Endothelial cell of umbilical vein (primary cell): Measurements from ENCODE around the gene AKNAD1. TPM values are rescaled to one million over a fixed set of nuclear protein-coding genes. Genes with fewer than 3 reads are reported as not detected.

Source experiments
- BruUV-seq: library from RNA; stranded (reverse); fragments of 400-500 nt; replicated peaks from 2 replicates; lab custom pipeline; 2021; lab: Mats Ljungman, UMichigan
- CTCF ChIA-PET: fragments of 300-600, 350-600 bp; sonication (Branson Sonifier 250); formaldehyde crosslinking; loops from one replicate; lab custom pipeline; 2021; ENCODE audit warnings: antibody characterized with exemption, inconsistent platforms; lab: Charles Lee
- POLR2A ChIA-PET: fragments of 300-600, 350-600 bp; sonication (Branson Sonifier 250); formaldehyde crosslinking; loops from one replicate; lab custom pipeline; 2021; ENCODE audit warnings: antibody characterized with exemption, inconsistent platforms; lab: Charles Lee
- DNase-seq: peaks from one replicate; pipeline ENCODE4 v3.0.0-alpha.2; 2011; ENCODE audit warnings: low read depth, low spot score
- FAIRE-seq: peaks from 2 replicates; lab custom pipeline; 2011; peaks lifted over from hg19 to GRCh38; lab: Jason Lieb, UNC
- H2AFZ ChIP-seq: 2 replicates; pipeline ENCODE4 v1.6.0; 2012; ENCODE audit warnings: low read depth, low read length, control low read depth, inconsistent platforms
- H3K27ac ChIP-seq: 2 replicates; pipeline ENCODE4 v1.5.1; 2011; ENCODE audit warnings: low read depth, mild to moderate bottlenecking, control low read depth, low read length, moderate library complexity; ENCODE audit not compliant: insufficient read depth
- H3K27me3 ChIP-seq, 2 experiments: 2 replicates each; pipeline versions ENCODE4 v1.6.0 to v1.6.1; 2011; ENCODE audit warnings: low read length in 2 of 2, mixed read lengths in 1 of 2; ENCODE audit not compliant: control insufficient read depth in 2 of 2, insufficient read depth in 2 of 2
- H3K36me3 ChIP-seq, 2 experiments: 2 replicates in 1 of 2; 3 replicates in 1 of 2; pipeline ENCODE4 v1.5.1; 2011; ENCODE audit warnings: low read length in 2 of 2, mild to moderate bottlenecking in 1 of 2, moderate library complexity in 1 of 2; ENCODE audit not compliant: control insufficient read depth in 2 of 2, insufficient read depth in 2 of 2; ENCODE audit errors: extremely low read depth in 1 of 2
- H3K4me1 ChIP-seq: 3 replicates; pipeline ENCODE4 v1.5.1; 2011; ENCODE audit warnings: mild to moderate bottlenecking, low read length; ENCODE audit not compliant: control insufficient read depth, insufficient read depth; ENCODE audit errors: extremely low read depth
- H3K4me2 ChIP-seq: 2 replicates; pipeline ENCODE4 v1.6.1; 2011; ENCODE audit warnings: low read length, control low read depth, mixed read lengths; ENCODE audit not compliant: insufficient read depth
- H3K4me3 ChIP-seq, 3 experiments: fragments of 200-600 bp in 1 of 3; sonication (generic), shearing (Covaris generic) in 1 of 3; replicated peaks in 1 of 3; 2 replicates each; pipeline ENCODE4 v1.5.1; 2011 to 2016; ENCODE audit warnings: control low read depth in 3 of 3, low read length in 3 of 3, mild to moderate bottlenecking in 2 of 3, inconsistent platforms in 1 of 3, low read depth in 1 of 3, moderate library complexity in 1 of 3; ENCODE audit not compliant: insufficient read depth in 1 of 3
- H3K79me2 ChIP-seq: 2 replicates; pipeline ENCODE4 v1.6.0; 2012; ENCODE audit warnings: low read length, inconsistent platforms; ENCODE audit not compliant: control insufficient read depth, insufficient read depth
- H3K9ac ChIP-seq: replicated peaks from 2 replicates; pipeline ENCODE3; 2011; ENCODE audit warnings: low read length, control low read depth; ENCODE audit not compliant: insufficient read depth; ENCODE audit errors: extremely low read depth
- H3K9me1 ChIP-seq: replicated peaks from 3 replicates; pipeline ENCODE4 v1.6.0; 2011; ENCODE audit warnings: mild to moderate bottlenecking, low read length; ENCODE audit not compliant: control insufficient read depth, insufficient read depth; ENCODE audit errors: extremely low read depth
- H3K9me3 ChIP-seq: replicated peaks from 2 replicates; pipeline ENCODE4 v1.5.1; 2012; ENCODE audit warnings: low read length, inconsistent platforms; ENCODE audit not compliant: control insufficient read depth, insufficient read depth
- H4K20me1 ChIP-seq: replicated peaks from 2 replicates; pipeline ENCODE3; 2011; ENCODE audit warnings: mild to moderate bottlenecking, low read length; ENCODE audit not compliant: control insufficient read depth, insufficient read depth; ENCODE audit errors: extremely low read depth
- EZH2 ChIP-seq: IDR thresholded peaks from 2 replicates; pipeline ENCODE4 v1.6.1; 2012; ENCODE audit warnings: borderline replicate concordance, low read depth, mild to moderate bottlenecking, moderate library complexity, low read length, inconsistent platforms; ENCODE audit not compliant: severe bottlenecking
- FOS ChIP-seq: IDR thresholded peaks from 2 replicates; pipeline ENCODE4 v1.6.1; 2011; ENCODE audit warnings: mild to moderate bottlenecking, low read length, moderate library complexity, borderline replicate concordance; ENCODE audit not compliant: insufficient read depth
- GATA2 ChIP-seq: IDR thresholded peaks from 2 replicates; pipeline ENCODE4 v1.7.0; 2011; ENCODE audit warnings: low read depth, mild to moderate bottlenecking, moderate library complexity, mixed read lengths, low read length; ENCODE audit not compliant: insufficient read length, insufficient read depth
- JUN ChIP-seq: IDR thresholded peaks from 2 replicates; pipeline ENCODE4 v1.6.1; 2011; ENCODE audit warnings: borderline replicate concordance, low read depth; ENCODE audit not compliant: insufficient read length, insufficient read depth
- MYC ChIP-seq: IDR thresholded peaks from one replicate; pipeline ENCODE4 v1.6.1; 2011; ENCODE audit warnings: mild to moderate bottlenecking, low read depth, low read length
- POLR2A ChIP-seq: IDR thresholded peaks from 2 replicates; pipeline ENCODE4 v1.6.1; 2012; ENCODE audit warnings: low read depth, mild to moderate bottlenecking, control low read depth, low read length
- POLR2AphosphoS5 ChIP-seq: IDR thresholded peaks from 2 replicates; pipeline ENCODE4 v1.6.1; 2012; ENCODE audit warnings: low read depth, mild to moderate bottlenecking, control low read depth, low read length, moderate library complexity; ENCODE audit not compliant: insufficient read depth
- dilution Hi-C: fragments of 300-500 bp; cut with MboI; formaldehyde crosslinking; loops from one replicate; pipeline ENCODE4 v1.15.0; 2019; ENCODE audit warnings: low sequenced_read_pairs; ENCODE audit not compliant: extremely low pct_ligation_motif_present
- intact Hi-C: fragments of 100-400 bp; cut with micrococcal nuclease; formaldehyde crosslinking; loops from one replicate; pipeline ENCODE4 v1.10.0; 2022
- polyA plus RNA-seq, 4 experiments: library from polyadenylated mRNA; depleted of rRNA in 3 of 4; stranded (reverse) in 3 of 4; unstranded in 1 of 4; fragments of >200 nt; gene quantifications; 2 replicates each; pipeline versions ENCODE4 v1.2.1 to v1.2.3, GENCODE V29; 2011 to 2012; ENCODE audit warnings: missing spikeins in 1 of 4
- total RNA-seq: library from RNA; stranded (reverse); gene quantifications from 2 replicates; pipeline ENCODE4 v1.2.3, GENCODE V29; 2021
- TF ChIP-seq, protein P1 (sequence below), 2 donors: IDR thresholded peaks; 1 replicate in 1 of 2; 2 replicates in 1 of 2; pipeline ENCODE4 v1.5.1; 2011; ENCODE audit warnings: low read length in 2 of 2, mild to moderate bottlenecking in 2 of 2, moderate library complexity in 2 of 2, control low read depth in 1 of 2, inconsistent platforms in 1 of 2, low read depth in 1 of 2; ENCODE audit not compliant: insufficient read depth in 1 of 2; ENCODE audit errors: extremely low read depth in 1 of 2
- TF ChIP-seq, protein P2 (sequence below): IDR thresholded peaks from 2 replicates; pipeline ENCODE4 v1.6.1; 2011; ENCODE audit not compliant: insufficient read depth, insufficient read length

The AKNAD1 gene
- total and polyA plus RNA-seq, 2 donors (not counting 3 experiments of a cell fraction or from before 2014, with no cell fraction given): not detected

DNA sequence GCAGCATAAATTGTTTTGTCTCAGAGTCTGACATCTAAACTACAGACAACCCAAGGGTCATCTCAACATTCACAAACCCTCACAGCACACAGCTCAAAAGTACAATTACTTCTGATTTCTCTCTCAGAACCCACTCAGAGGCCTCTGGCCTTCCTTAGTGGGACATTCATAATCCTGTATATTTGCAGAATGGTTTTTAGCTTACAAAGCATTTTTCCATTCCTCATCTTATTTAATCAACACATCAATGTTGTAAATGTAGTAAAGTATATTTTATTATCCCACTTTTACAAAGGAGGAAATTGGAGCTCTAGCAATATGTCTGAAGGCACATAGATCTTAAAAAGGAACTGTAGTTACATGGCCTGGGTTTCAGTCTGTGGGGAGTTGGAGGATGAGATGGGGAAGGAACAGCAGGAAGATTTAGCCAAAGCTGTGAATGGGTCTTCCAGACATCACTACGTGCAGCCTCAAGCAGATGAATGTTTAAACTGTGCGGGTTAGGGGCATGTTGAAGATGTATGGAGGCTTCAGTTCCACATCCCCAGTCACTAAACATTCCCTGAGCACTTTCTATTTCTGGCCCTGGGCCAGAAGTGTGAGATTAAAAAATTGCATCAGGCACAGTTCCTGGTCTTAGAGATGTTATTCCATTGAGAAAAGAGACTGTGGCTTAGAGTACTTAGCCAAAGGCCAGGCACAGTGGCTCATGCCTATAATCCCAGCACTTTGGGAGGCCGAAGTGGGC, 13.3 kb downstream of the AKNAD1 start:
- POLR2A ChIA-PET: no interaction called here
- TF ChIP-seq MYC: no peak
- no peak for TF ChIP-seq EZH2
- no peak for TF ChIP-seq POLR2A
- no peak for TF ChIP-seq GATA2
- TF ChIP-seq FOS: no peak
- no peak for TF ChIP-seq JUN
- TF ChIP-seq, protein P1, sequence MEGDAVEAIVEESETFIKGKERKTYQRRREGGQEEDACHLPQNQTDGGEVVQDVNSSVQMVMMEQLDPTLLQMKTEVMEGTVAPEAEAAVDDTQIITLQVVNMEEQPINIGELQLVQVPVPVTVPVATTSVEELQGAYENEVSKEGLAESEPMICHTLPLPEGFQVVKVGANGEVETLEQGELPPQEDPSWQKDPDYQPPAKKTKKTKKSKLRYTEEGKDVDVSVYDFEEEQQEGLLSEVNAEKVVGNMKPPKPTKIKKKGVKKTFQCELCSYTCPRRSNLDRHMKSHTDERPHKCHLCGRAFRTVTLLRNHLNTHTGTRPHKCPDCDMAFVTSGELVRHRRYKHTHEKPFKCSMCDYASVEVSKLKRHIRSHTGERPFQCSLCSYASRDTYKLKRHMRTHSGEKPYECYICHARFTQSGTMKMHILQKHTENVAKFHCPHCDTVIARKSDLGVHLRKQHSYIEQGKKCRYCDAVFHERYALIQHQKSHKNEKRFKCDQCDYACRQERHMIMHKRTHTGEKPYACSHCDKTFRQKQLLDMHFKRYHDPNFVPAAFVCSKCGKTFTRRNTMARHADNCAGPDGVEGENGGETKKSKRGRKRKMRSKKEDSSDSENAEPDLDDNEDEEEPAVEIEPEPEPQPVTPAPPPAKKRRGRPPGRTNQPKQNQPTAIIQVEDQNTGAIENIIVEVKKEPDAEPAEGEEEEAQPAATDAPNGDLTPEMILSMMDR (IDR thresholded peaks at IDR 0.05; ENCODE audit: extremely low read depth in 1 of 2, insufficient read depth in 1 of 2, low read depth in 1 of 2, low read length in 2 of 2): no peak
- TF ChIP-seq POLR2AphosphoS5: no peak
- TF ChIP-seq, protein P2, sequence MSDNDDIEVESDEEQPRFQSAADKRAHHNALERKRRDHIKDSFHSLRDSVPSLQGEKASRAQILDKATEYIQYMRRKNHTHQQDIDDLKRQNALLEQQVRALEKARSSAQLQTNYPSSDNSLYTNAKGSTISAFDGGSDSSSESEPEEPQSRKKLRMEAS: no peak
- Histone ChIP-seq H3K79me2 (no peaks in the 10 kb centered on the region), H3K9ac (no peak overlapping the region), H3K27me3 (peaks cover 10 to 11% of the 10 kb centered on the region in 2 experiments), H3K9me3 (no peaks in the 10 kb centered on the region), H3K4me3 (no peak overlapping the region), H3K4me1 (no peaks in the 10 kb centered on the region), H2AFZ (no peak overlapping the region), H3K36me3 (no peaks in the 10 kb centered on the region), H3K9me1 (no peaks in the 10 kb centered on the region), H3K4me2 (no peak overlapping the region), H3K27ac (no peak overlapping the region), H4K20me1 (no peaks in the 10 kb centered on the region)
- dilution Hi-C loops: no loop called here
- CTCF ChIA-PET: interaction anchor here (0.8 to 1.4 kb wide), 3 partner anchors 10 to 55 kb away, joined by 3 read pairs; no protein-coding TSS in a partner anchor
- no TSS peak for BruUV-seq
- DNase-seq (no peak), FAIRE-seq (no peak)
- intact Hi-C loops: no loop called here
